ENCODE results near the gene CCT3. TPM values are rescaled to one million over a fixed set of nuclear protein-coding genes. Genes with fewer than 3 reads are reported as not detected.

CCT3 gene
- total and polyA plus RNA-seq, 4 donors, result 74.5 to 144 (median 119) TPM

- WGBS, result 93% methylated on average over 9 of the region's 9 CpGs
- Histone ChIP-seq H3K27me3 (ENCODE audit: control insufficient read depth in 4 of 4, insufficient read depth in 4 of 4, low read length in 3 of 4) (no peaks in the 10 kb centered on the region), H3K4me1 (ENCODE audit: control insufficient read depth in 4 of 4, insufficient read depth in 4 of 4, low read length in 3 of 4) (peaks cover 18 to 54% (median 49%) of the 10 kb centered on the region in 4 donors), H3K36me3 (ENCODE audit: control insufficient read depth in 4 of 4, insufficient read depth in 3 of 4, low read depth in 1 of 4, low read length in 3 of 4) (peaks cover 0 to 6% (median 2%) of the 10 kb centered on the region in 4 donors), H3K9me3 (ENCODE audit: control insufficient read depth in 4 of 4, low read length in 3 of 4) (no peaks in the 10 kb centered on the region), H3K9ac (ENCODE audit: low read depth in 1 of 2, low read length in 2 of 2) (no peak overlapping the region), H3K4me3 (ENCODE audit: low read depth in 1 of 3, low read length in 3 of 3) (no peak overlapping the region), H3K27ac (ENCODE audit: low read depth in 1 of 2, low read length in 2 of 2) (no peak overlapping the region)
- DNase-seq (ENCODE audit: low spot score), result no peak
- TF ChIP-seq FOXA1 (IDR thresholded peaks at IDR 0.05), result no peak
- TF ChIP-seq CTCF (IDR thresholded peaks at IDR 0.05; ENCODE audit: low read depth, low read length, missing input control), result no peak
- TF ChIP-seq, protein P1, sequence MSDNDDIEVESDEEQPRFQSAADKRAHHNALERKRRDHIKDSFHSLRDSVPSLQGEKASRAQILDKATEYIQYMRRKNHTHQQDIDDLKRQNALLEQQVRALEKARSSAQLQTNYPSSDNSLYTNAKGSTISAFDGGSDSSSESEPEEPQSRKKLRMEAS (IDR thresholded peaks at IDR 0.05), result no peak
- no peak for TF ChIP-seq JUND (IDR thresholded peaks at IDR 0.05)
- TF ChIP-seq, protein P2, sequence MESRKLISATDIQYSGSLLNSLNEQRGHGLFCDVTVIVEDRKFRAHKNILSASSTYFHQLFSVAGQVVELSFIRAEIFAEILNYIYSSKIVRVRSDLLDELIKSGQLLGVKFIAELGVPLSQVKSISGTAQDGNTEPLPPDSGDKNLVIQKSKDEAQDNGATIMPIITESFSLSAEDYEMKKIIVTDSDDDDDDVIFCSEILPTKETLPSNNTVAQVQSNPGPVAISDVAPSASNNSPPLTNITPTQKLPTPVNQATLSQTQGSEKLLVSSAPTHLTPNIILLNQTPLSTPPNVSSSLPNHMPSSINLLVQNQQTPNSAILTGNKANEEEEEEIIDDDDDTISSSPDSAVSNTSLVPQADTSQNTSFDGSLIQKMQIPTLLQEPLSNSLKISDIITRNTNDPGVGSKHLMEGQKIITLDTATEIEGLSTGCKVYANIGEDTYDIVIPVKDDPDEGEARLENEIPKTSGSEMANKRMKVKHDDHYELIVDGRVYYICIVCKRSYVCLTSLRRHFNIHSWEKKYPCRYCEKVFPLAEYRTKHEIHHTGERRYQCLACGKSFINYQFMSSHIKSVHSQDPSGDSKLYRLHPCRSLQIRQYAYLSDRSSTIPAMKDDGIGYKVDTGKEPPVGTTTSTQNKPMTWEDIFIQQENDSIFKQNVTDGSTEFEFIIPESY (IDR thresholded peaks at IDR 0.05), result no peak
- TF ChIP-seq HNF4G (IDR thresholded peaks at IDR 0.05), result no peak
- no peak for TF ChIP-seq NR2F2 (IDR thresholded peaks at IDR 0.05)
- TF ChIP-seq ATF3 (IDR thresholded peaks at IDR 0.05), result no peak
- TF ChIP-seq RXRA (IDR thresholded peaks at IDR 0.05), result no peak
- TF ChIP-seq GABPA (IDR thresholded peaks at IDR 0.05 in 1 of 2, conservative IDR thresholded peaks at IDR 0.05 in 1 of 2), result no peak
- TF ChIP-seq RAD21 (IDR thresholded peaks at IDR 0.05), result no peak
- TF ChIP-seq SP1 (IDR thresholded peaks at IDR 0.05), result no peak
Observed at GRCh38 chr1:156293895-156294294, 44.2 kb downstream of the CCT3 start.

DNA sequence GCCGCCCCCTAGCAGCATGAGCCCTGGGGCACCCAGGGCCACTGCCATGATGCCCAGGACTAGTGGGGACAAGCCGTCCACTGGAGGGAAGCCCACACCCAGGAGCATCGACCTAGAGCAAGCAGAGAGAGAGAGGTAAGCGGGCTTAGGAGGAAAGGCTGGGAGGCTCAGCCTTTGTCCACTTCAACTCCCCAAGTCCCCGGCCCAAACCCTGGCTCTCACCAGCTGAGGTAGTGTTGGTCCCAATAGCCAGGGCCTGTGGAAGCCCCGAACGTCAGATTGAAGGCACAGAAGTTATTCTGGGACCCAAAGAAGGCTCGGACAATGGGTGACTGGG is 45.0 kb downstream of the CCT3 start:
- TF ChIP-seq SP1 (IDR thresholded peaks at IDR 0.05), result no peak
- TF ChIP-seq, protein P3, sequence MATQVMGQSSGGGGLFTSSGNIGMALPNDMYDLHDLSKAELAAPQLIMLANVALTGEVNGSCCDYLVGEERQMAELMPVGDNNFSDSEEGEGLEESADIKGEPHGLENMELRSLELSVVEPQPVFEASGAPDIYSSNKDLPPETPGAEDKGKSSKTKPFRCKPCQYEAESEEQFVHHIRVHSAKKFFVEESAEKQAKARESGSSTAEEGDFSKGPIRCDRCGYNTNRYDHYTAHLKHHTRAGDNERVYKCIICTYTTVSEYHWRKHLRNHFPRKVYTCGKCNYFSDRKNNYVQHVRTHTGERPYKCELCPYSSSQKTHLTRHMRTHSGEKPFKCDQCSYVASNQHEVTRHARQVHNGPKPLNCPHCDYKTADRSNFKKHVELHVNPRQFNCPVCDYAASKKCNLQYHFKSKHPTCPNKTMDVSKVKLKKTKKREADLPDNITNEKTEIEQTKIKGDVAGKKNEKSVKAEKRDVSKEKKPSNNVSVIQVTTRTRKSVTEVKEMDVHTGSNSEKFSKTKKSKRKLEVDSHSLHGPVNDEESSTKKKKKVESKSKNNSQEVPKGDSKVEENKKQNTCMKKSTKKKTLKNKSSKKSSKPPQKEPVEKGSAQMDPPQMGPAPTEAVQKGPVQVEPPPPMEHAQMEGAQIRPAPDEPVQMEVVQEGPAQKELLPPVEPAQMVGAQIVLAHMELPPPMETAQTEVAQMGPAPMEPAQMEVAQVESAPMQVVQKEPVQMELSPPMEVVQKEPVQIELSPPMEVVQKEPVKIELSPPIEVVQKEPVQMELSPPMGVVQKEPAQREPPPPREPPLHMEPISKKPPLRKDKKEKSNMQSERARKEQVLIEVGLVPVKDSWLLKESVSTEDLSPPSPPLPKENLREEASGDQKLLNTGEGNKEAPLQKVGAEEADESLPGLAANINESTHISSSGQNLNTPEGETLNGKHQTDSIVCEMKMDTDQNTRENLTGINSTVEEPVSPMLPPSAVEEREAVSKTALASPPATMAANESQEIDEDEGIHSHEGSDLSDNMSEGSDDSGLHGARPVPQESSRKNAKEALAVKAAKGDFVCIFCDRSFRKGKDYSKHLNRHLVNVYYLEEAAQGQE (IDR thresholded peaks at IDR 0.05), result no peak
- no peak for TF ChIP-seq JUND (IDR thresholded peaks at IDR 0.05)
- TF ChIP-seq NR2F2 (IDR thresholded peaks at IDR 0.05), result no peak
- no peak for TF ChIP-seq HNF4G (IDR thresholded peaks at IDR 0.05)
- no peak for TF ChIP-seq FOXA1 (IDR thresholded peaks at IDR 0.05)
- no peak for TF ChIP-seq RAD21 (IDR thresholded peaks at IDR 0.05)
- TF ChIP-seq YY1 (IDR thresholded peaks at IDR 0.05), result no peak
- no peak for TF ChIP-seq EGR1 (IDR thresholded peaks at IDR 0.05; ENCODE audit: low read depth in 2 of 2)
- TF ChIP-seq, protein P2 (IDR thresholded peaks at IDR 0.05), result no peak
- TF ChIP-seq RXRA (IDR thresholded peaks at IDR 0.05), result no peak
- no peak for TF ChIP-seq CTCF (IDR thresholded peaks at IDR 0.05; ENCODE audit: low read depth, low read length, missing input control)
- TF ChIP-seq, protein P1 (IDR thresholded peaks at IDR 0.05), result no peak
- TF ChIP-seq FOXA2 (IDR thresholded peaks at IDR 0.05), result no peak
- TF ChIP-seq GABPA (IDR thresholded peaks at IDR 0.05 in 1 of 2, conservative IDR thresholded peaks at IDR 0.05 in 1 of 2), result no peak
- no peak for TF ChIP-seq TAF1 (conservative IDR thresholded peaks at IDR 0.05)
- TF ChIP-seq HNF4A (conservative IDR thresholded peaks at IDR 0.05), result no peak
- DNase-seq (ENCODE audit: low spot score), result no peak
- Histone ChIP-seq H3K27ac (ENCODE audit: low read depth in 1 of 2, low read length in 2 of 2) (no peak overlapping the region), H3K9ac (ENCODE audit: low read depth in 1 of 2, low read length in 2 of 2) (no peak overlapping the region), H3K4me3 (ENCODE audit: low read depth in 1 of 3, low read length in 3 of 3) (no peak overlapping the region), H3K4me1 (ENCODE audit: control insufficient read depth in 4 of 4, insufficient read depth in 4 of 4, low read length in 3 of 4) (peaks cover 18 to 54% (median 49%) of the 10 kb centered on the region in 4 donors), H3K36me3 (ENCODE audit: control insufficient read depth in 4 of 4, insufficient read depth in 3 of 4, low read depth in 1 of 4, low read length in 3 of 4) (peaks cover 0 to 6% (median 2%) of the 10 kb centered on the region in 4 donors), H3K9me3 (ENCODE audit: control insufficient read depth in 4 of 4, low read length in 3 of 4) (no peaks in the 10 kb centered on the region), H3K27me3 (ENCODE audit: control insufficient read depth in 4 of 4, insufficient read depth in 4 of 4, low read length in 3 of 4) (no peaks in the 10 kb centered on the region)
- 82% methylated on average over 8 of the region's 8 CpGs for WGBS

Measured in liver (tissue), 9 donors.